ENCODE data around the gene KRT38.
A peak's percentile ranks its signal among the peaks of the same experiment; 100 is the strongest.
"Not testable (repeated sequence)": the region's sequence is repeated elsewhere in the genome, so short reads cannot be mapped to it uniquely, and the experiment has no call there.

KRT38 gene

DNA sequence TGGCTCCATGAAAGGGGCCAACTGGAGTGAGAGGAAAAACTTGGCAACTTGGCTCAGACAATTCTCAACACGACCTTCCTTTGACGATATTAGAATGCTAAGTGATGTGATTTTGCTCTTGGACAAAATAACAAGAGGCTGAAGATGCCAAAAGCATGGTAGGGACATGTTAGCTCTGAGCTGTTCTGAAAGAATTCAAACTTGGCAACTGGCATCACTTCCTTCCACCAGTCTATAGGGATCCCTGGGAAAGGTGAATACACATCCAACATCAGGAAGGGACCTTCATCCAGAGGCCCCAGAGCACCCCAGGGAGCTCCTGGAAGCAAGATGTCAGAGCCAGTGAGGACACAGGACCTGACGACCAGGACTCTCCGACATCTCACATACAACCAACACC is 20.6 kb downstream of the KRT38 start:
- no peak for DNase-seq

- no peak for DNase-seq
Measured at GRCh38 chr17:41419716-41420115, 21.1 kb downstream of the KRT38 start.

DNA sequence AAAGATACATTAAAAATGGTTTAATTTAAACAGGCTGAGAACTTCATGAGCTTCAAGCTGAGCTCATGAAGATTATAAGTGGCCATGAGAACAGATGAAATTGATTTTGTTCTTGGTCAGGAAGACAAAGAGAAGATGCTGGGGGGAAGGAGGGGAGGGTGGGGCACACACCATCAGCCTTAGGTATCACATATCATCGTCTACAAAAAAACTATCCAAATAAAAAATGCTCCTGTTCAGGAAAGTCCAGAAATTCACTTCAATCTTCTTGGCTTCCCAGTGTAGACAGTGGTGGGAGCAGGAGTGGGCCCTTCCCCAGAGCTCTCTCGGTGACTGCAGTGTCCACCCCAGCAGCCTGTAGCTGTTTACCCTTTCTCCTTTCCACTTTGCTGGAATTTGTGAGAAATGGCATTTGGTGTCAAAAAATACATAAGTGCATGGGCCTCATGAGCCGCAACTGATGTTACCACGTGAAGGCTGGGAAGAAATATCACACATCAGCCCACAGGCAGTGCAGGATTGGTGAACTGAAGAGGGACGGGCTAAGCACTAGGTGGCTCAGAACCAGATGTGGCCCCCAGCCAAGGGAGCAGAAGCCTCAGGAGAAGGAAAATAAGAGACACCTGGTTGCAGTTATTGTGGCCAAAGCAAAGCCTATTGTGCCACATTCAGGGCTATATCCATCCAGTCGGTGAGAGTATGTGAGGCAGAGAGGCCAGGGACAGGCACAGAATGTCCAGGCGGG is 22.5 kb downstream of the KRT38 start:
- DNase-seq = no peak

- peak; percentile 28 for DNase-seq
Measured at GRCh38 chr17:41417576-41418015, 23.2 kb downstream of the KRT38 start.

- DNase-seq = no peak
Measured at GRCh38 chr17:41417127-41417526, 23.7 kb downstream of the KRT38 start.

DNA sequence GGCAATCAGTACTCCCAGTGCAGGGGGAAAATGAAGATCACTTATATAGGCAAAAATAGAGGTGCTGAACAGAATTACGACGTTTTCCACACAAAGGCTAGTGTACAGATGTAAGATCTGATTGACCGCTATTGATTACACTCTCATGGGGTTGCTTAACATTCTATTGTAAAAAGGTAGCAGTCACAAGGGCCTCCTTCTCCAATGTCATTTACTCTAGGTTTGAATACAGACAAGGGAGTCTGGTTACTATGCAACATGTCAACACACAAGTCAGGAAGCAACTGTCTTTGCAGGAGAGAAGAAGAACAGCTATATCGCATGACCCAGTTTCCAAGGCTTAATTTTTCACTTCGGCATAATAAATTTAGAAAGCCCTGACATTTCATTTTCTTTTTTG is 24.3 kb downstream of the KRT38 start:
- no peak for DNase-seq

- no peak for DNase-seq
Measured at GRCh38 chr17:41415833-41416335, 24.9 kb downstream of the KRT38 start.

- DNase-seq = no peak
Measured at GRCh38 chr17:41415411-41415810, 25.4 kb downstream of the KRT38 start.

GRCh38 chr17:41413982-41414381 is 26.8 kb downstream of the KRT38 start:
- DNase-seq = no peak

GRCh38 chr17:41413353-41413957 is 27.3 kb downstream of the KRT38 start:
- DNase-seq = peak; percentile 8

- no peak for DNase-seq
Measured at GRCh38 chr17:41411072-41411840, 29.5 kb downstream of the KRT38 start.

GRCh38 chr17:41407226-41407625 is 33.6 kb downstream of the KRT38 start:
- no peak for DNase-seq

GRCh38 chr17:41406205-41406604 is 34.6 kb downstream of the KRT38 start:
- DNase-seq = peak; percentile 25

DNA sequence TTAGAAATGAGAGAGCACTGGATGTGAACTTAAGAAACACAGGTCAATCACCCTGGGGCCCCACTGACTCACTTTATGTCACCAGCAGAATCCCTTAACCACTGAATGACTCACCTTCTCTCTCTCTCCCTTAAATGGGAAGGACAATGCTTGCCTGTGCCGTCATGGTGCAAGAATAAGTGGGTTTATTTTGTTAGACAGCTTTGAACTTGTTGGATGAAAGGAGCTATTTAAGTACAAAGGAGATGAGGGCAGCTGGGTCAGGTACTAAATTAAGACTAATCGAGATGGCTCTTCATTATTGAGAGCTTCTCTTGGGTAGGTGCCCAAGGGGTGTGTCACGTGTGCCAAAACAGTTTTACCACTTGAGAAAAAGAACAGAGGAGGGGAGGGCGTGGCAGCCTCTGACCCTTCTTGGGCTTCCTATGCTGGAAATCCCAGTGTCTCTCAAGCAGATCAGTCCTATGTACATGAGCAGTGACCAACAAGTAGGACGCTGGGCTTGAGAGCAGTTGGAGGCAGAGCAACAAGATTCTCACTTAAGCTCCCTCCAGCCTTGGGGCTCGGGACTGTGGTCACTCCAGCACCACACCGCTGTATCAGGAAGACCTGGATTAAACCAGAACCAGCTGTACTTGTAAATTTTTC is 36.6 kb downstream of the KRT38 start:
- peak; percentile 72 for DNase-seq

DNA sequence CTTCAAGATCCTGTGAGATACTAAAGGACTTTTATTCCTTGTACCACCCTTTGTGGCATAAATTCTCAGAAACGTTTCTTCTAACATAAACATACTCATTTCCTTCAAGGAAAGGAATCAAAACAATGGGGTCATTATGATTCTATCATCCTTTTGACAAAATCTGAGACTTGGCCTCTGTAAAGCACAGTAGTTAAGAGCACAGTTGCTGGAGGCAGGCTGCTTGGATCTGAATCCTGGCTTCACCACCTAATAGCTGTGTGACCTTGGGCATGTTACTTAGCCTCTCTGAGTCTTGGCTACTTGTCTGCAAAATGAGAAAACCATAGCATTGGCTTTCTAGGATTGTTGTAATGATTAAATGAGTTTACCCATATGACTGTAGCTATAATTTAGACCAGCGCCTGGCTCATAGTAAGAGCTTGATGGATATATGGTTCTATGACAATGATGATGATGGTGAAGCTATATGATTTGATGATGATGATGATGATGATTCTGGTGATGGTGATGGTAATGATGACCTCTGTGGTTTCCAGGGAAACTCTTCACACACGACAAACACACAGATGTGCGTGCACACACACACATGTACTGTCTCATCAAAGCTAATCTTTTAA is 37.3 kb downstream of the KRT38 start:
- no peak for DNase-seq

DNA sequence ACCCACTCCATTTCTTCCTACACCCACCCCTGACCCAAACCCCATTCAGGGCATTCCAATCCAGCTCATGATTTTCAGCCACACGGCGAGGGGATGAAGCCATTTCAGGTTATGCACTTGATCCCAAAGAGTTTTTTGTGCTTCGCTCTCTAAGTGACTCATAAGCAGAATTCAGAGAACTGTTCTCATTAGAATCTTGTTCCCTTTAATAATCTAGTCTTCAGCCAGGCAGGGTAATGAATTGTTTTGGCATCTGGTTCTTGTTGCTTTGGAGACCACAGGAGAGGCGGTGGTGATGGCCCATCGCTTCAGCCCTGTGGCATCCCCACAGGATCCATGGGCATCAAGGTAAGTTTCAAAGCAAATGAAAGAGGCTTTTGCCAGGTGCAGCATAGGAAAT is 38.6 kb downstream of the KRT38 start:
- no peak for DNase-seq

DNA sequence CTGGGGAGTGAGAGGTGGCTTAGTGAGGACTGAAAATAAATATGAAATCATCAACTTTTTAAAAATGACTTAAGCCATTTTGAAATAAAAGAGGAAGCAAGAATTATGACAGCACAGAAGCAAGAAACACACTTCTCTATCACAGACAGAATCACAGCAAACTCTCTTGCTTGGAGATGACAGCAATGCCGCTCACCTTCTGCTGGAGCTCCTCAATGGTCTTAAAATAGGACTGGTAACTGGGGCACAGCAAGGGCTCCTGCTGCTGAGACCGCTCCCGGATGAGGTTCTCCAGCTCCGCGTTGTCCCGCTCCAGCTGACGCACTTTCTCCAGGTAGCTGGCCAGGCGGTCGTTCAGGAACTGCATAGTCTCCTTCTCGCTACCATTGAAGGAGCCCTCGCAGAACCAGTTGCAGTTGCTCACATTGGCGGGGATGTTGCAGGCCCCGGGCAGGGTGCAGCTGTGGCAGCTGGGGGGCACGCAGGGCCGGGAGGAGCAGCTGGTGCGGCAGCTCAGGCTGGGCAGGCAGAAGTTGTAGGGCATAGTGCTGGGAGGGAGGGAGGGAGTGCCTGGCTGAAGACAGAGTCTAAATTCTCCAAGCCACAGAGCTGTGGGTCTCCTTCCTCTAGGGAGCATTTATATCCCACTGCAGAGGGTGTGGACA is 43.7 kb downstream of the KRT38 start, which contains the start of gene KRT31:
TSS of gene KRT31 (minus strand) at position 613 of the 665 bp plus-strand sequence. CDS start at position 544, 69 bp downstream.
- no peak for DNase-seq

DNA sequence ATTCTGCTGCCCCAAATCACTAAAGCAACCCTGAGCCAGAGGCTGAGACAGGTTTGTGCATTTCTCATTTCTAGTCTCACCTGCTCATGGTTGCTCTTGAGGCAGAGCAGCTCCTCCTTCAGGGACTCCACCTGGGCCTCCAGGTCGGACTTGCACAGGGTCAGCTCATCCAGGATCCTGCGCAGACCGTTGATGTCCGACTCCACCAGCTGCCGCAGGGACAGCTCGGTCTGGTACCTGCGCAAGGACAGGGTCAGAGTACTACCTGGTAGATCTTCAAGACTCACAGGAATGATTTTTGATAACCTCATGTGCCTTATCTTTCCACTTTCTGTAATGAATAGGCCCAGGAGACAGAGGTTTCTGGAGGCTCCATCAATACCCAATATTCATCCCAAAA is 44.4 kb downstream of the KRT38 start:
- no peak for DNase-seq

DNA sequence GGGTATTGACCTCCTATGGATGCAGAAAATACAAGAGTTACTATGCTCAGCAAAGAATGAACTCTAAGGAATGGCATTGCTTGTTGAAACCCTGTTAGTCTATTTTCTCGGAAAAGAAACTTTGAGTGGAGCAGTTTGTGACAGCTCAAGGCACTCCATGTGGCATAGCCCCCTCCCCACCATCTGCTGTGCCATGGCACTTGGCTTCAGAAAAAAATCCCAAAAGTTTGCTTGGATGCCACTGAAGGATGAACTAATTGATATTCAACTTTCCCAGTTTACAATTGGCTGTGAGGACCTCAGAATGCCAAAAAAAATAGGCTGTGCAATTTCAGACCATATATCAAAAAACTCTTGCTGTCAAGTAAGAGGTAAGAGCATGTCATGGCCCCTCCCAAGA is 45.2 kb downstream of the KRT38 start:
- no peak for DNase-seq

DNA sequence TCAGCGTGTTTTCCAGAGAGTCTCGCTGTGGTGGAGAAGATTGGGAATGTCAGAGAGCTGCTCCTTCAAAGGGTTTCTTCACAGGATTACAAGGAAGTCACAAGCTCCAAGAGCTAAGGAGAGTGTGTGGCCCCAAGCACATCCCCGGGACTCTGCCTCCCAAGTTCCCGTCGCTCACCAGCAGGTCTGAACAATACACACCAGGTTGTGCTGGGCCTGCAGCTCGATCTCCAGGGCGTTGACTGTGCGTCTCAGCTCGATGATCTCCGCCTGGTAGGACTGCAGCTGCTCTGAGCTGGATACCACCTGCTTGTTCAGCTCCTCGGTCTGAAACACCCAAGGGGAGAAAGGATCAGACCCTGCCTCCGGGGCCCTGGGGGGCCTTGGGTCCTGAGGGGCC is 45.7 kb downstream of the KRT38 start:
- not testable (repeated sequence) for DNase-seq

DNA sequence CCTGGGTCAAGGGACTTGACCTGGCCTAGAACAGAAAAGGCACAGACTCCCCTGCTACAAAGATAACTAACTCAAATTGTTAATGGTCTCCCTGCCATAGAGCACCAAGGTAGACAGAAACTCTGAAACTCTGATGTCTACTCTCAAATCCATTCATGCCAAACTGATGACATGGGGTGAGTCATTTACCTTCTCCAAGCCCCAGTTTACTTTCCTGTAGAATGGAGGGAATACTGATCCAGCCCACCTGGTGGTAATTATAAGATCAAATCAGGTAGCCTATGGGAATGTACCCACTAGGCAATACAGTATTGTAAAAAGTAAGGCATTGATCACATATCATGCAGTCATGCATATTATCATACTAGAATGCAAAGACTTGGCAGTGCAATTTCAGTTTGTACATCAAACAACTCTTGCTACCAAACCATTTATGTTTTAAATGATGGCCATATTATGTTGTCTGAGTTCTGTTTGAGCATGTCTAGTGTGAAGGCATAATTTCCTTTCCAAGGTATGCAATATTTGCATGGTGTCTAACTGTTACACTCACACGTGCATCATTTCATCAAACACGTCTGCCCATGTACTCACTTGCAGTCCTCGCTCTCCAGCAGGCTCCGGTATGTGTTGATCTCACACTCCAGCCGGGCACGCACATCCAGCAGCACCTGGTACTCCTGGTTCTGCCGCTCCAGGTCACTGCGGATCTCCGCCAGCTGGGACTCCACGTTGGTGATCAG is 46.4 kb downstream of the KRT38 start:
- DNase-seq = no peak

All from NCI-H69 (cell line).